Activated CD8-positive, alpha-beta memory T cell treated with anti-CD3 and anti-CD28 coated beads for 48 hours (primary cell): ENCODE results near the gene SH3RF3.

Source experiments
- DNase-seq, 3 experiments: peaks; one replicate each; pipeline ENCODE4 v3.0.0-alpha.2; 2020; ENCODE audit warnings: low read depth in 2 of 3, low spot score in 2 of 3

Gene SH3RF3

GRCh38 chr2:109176928-109177327 is 47.9 kb downstream of the SH3RF3 start:
- no peak for DNase-seq

- DNase-seq, result no peak
Observed at GRCh38 chr2:109177635-109178034, 48.6 kb downstream of the SH3RF3 start.

- DNase-seq, result no peak
Observed at GRCh38 chr2:109178968-109179367, 50.0 kb downstream of the SH3RF3 start.

- DNase-seq, result no peak
Observed at GRCh38 chr2:109180786-109181185, 51.8 kb downstream of the SH3RF3 start.

- DNase-seq, result no peak
Observed at GRCh38 chr2:109182426-109182825, 53.4 kb downstream of the SH3RF3 start.

GRCh38 chr2:109183871-109184270 is 54.9 kb downstream of the SH3RF3 start:
- DNase-seq, result no peak

GRCh38 chr2:109184368-109184767 is 55.4 kb downstream of the SH3RF3 start:
- no peak for DNase-seq

GRCh38 chr2:109185338-109185737 is 56.3 kb downstream of the SH3RF3 start:
- no peak for DNase-seq

- DNase-seq, result no peak
Observed at GRCh38 chr2:109185821-109186570, 57.0 kb downstream of the SH3RF3 start.

GRCh38 chr2:109186656-109187250 is 57.7 kb downstream of the SH3RF3 start:
- no peak for DNase-seq

GRCh38 chr2:109187711-109188495 is 58.9 kb downstream of the SH3RF3 start:
- DNase-seq, result no peak

- DNase-seq, result no peak
Observed at GRCh38 chr2:109188496-109188890, 59.5 kb downstream of the SH3RF3 start.

- DNase-seq, result no peak
Observed at GRCh38 chr2:109188898-109189297, 59.9 kb downstream of the SH3RF3 start.

GRCh38 chr2:109189751-109190150 is 60.7 kb downstream of the SH3RF3 start:
- no peak for DNase-seq

- no peak for DNase-seq
Observed at GRCh38 chr2:109193807-109194619, 65.0 kb downstream of the SH3RF3 start.

GRCh38 chr2:109194620-109194937 is 65.6 kb downstream of the SH3RF3 start:
- no peak for DNase-seq

GRCh38 chr2:109195193-109196045 is 66.4 kb downstream of the SH3RF3 start:
- DNase-seq, result no peak

GRCh38 chr2:109196081-109196875 is 67.3 kb downstream of the SH3RF3 start:
- DNase-seq, result no peak

- DNase-seq, result no peak
Observed at GRCh38 chr2:109197491-109198418, 68.8 kb downstream of the SH3RF3 start.
